H1 (cell line): Measurements from ENCODE around the gene UBE3A.

ENCODE experiments used
- CBX8 ChIP-seq: fragments of 300-800, 300-1000 bp; sonication (generic); IDR thresholded peaks from 2 replicates; pipeline ENCODE4 v1.7.1; 2016; ENCODE audit warnings: low read depth, low read length, borderline replicate concordance
- CTCF ChIP-seq, 3 experiments: IDR thresholded peaks; 1 replicate in 2 of 3; 2 replicates in 1 of 3; pipeline versions ENCODE4 v1.5.1 to v1.6.1; 2011; ENCODE audit warnings: low read length in 3 of 3, mild to moderate bottlenecking in 3 of 3, inconsistent platforms in 2 of 3, low read depth in 1 of 3, moderate library complexity in 1 of 3; ENCODE audit not compliant: insufficient read depth in 1 of 3; ENCODE audit errors: control extremely low read depth in 1 of 3
- EP300 ChIP-seq, 2 experiments: IDR thresholded peaks; 1 replicate in 1 of 2; 2 replicates in 1 of 2; pipeline ENCODE4 v1.6.1; 2011 to 2012; ENCODE audit warnings: low read depth in 2 of 2, low read length in 2 of 2, mild to moderate bottlenecking in 2 of 2, borderline replicate concordance in 1 of 2, inconsistent platforms in 1 of 2, moderate library complexity in 1 of 2
- POLR2A ChIP-seq, 2 experiments: IDR thresholded peaks; 1 replicate in 1 of 2; 2 replicates in 1 of 2; pipeline ENCODE4 v1.6.1; 2011; ENCODE audit warnings: low read depth in 2 of 2, low read length in 2 of 2, mild to moderate bottlenecking in 2 of 2; ENCODE audit errors: control extremely low read depth in 1 of 2
- POLR2AphosphoS5 ChIP-seq: IDR thresholded peaks from 2 replicates; pipeline ENCODE4 v1.6.1; 2011; ENCODE audit warnings: low read depth, low read length
- USF2 ChIP-seq: IDR thresholded peaks from 2 replicates; pipeline ENCODE4 v1.6.1; 2011; ENCODE audit warnings: low read length, improper control_type of control experiment
- YY1 ChIP-seq: IDR thresholded peaks from 2 replicates; pipeline ENCODE4 v1.6.1; 2011; ENCODE audit warnings: low read depth, mild to moderate bottlenecking, low read length
- ZNF274 ChIP-seq: IDR thresholded peaks from 2 replicates; pipeline ENCODE4 v1.7.0; 2012; ENCODE audit warnings: low read length, borderline replicate concordance; ENCODE audit errors: extremely low read depth

DNA sequence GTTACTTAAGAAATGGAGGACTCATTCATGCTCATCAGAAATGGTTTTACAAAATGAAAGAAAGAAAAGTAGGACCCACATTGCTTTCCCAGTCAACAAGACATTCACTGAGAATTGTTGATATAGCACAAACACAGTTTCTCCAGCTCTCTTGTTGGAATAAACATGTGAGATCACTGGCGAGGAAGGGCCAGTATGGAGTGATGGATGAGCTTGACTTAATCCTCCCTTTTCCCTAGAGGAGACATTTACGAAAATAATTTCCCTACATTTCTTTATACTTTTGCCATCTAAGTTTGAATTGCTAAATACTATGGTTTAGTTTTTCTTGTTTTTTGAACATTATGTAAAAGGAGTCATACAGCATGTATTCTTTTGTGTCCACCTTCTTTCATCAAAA lies 15.9 kb upstream of the UBE3A start:
- TF ChIP-seq YY1: no peak
- no peak for TF ChIP-seq CTCF (IDR thresholded peaks at IDR 0.05; ENCODE audit: control extremely low read depth in 1 of 3, insufficient read depth in 1 of 3, low read depth in 1 of 3, low read length in 3 of 3)
- no peak for TF ChIP-seq ZNF274
- TF ChIP-seq EP300 (IDR thresholded peaks at IDR 0.05; ENCODE audit: borderline replicate concordance in 1 of 2, low read depth in 2 of 2, low read length in 2 of 2): no peak
- TF ChIP-seq USF2: no peak
- no peak for TF ChIP-seq POLR2A (IDR thresholded peaks at IDR 0.05; ENCODE audit: control extremely low read depth in 1 of 2, low read depth in 2 of 2, low read length in 2 of 2)
- no peak for TF ChIP-seq POLR2AphosphoS5
- TF ChIP-seq CBX8: no peak
